HepG2 (cell line): Measurements from ENCODE around the gene CPVL. TPM values are rescaled to one million over a fixed set of nuclear protein-coding genes. Genes with fewer than 3 reads are reported as not detected.

Experiments
- ASH2L ChIP-seq: fragments of 300-600, 200-600 bp; sonication (generic); IDR thresholded peaks from 2 replicates; pipeline ENCODE4 v1.7.0; 2017; ENCODE audit warnings: low read depth, mild to moderate bottlenecking, moderate library complexity, mixed read lengths, low read length; ENCODE audit not compliant: insufficient read length
- CHD4 ChIP-seq: fragments of 200-600 bp; sonication (generic); IDR thresholded peaks from 2 replicates; pipeline ENCODE4 v1.7.0; 2017; ENCODE audit warnings: mild to moderate bottlenecking, low read length, borderline replicate concordance
- KAT8 ChIP-seq: IDR thresholded peaks from 2 replicates; pipeline ENCODE4 v1.6.1; 2016; ENCODE audit warnings: missing genetic modification reagents, missing compliant biosample characterization
- KLF11 ChIP-seq: IDR thresholded peaks from 2 replicates; pipeline ENCODE4 v1.6.1; 2016; ENCODE audit warnings: missing compliant biosample characterization
- KLF16 ChIP-seq, 2 experiments: sonication (generic) in 1 of 2; formaldehyde crosslinking in 1 of 2; IDR thresholded peaks; 2 replicates each; pipeline versions ENCODE4 v1.6.1 to v1.8.0; 2016 to 2023; ENCODE audit warnings: missing genetic modification reagents in 2 of 2, missing compliant biosample characterization in 1 of 2
- MLLT10 ChIP-seq: sonication (generic); formaldehyde crosslinking; IDR thresholded peaks from 2 replicates; pipeline ENCODE4 v1.4.0; 2020; ENCODE audit warnings: missing genetic modification reagents
- PLRG1 ChIP-seq: fragments of 450-650 bp; conservative IDR thresholded peaks from 2 replicates; pipeline ENCODE4 v1.6.1; 2016
- SRSF1 ChIP-seq: fragments of 200-400 bp; formaldehyde crosslinking; optimal IDR thresholded peaks from 2 replicates; pipeline ENCODE3; 2017; ENCODE audit warnings: mild to moderate bottlenecking, low read depth, low read length, moderate library complexity
- ZFX ChIP-seq: sonication (generic); formaldehyde crosslinking; IDR thresholded peaks from 2 replicates; pipeline ENCODE4 v1.4.0; 2020; ENCODE audit warnings: mild to moderate bottlenecking, low read depth, missing genetic modification reagents, moderate library complexity
- ZNF251 ChIP-seq: sonication (generic); formaldehyde crosslinking; IDR thresholded peaks from 2 replicates; pipeline ENCODE4 v1.9.0; 2021; ENCODE audit warnings: mild to moderate bottlenecking, missing genetic modification reagents
- ZNF343 ChIP-seq: sonication (generic); formaldehyde crosslinking; IDR thresholded peaks from 2 replicates; pipeline ENCODE4 v1.4.0; 2020; ENCODE audit warnings: mild to moderate bottlenecking, missing genetic modification reagents
- ZNF510 ChIP-seq: sonication (generic); formaldehyde crosslinking; IDR thresholded peaks from 2 replicates; pipeline ENCODE4 v1.4.0; 2020; ENCODE audit warnings: low read depth, mild to moderate bottlenecking, missing genetic modification reagents
- ZNF530 ChIP-seq: sonication (generic); formaldehyde crosslinking; IDR thresholded peaks from 2 replicates; pipeline ENCODE4 v1.5.0; 2020; ENCODE audit warnings: low read depth, mild to moderate bottlenecking, missing genetic modification reagents
- ZNF552 ChIP-seq: sonication (generic); formaldehyde crosslinking; IDR thresholded peaks from 2 replicates; pipeline ENCODE4 v1.9.0; 2022; ENCODE audit warnings: missing genetic modification reagents, mild to moderate bottlenecking, borderline replicate concordance
- ZNF768 ChIP-seq: sonication (generic); formaldehyde crosslinking; IDR thresholded peaks from 2 replicates; pipeline ENCODE4 v1.4.0; 2020; ENCODE audit warnings: missing genetic modification reagents
- ZNF792 ChIP-seq: IDR thresholded peaks from 2 replicates; pipeline ENCODE4 v1.6.1; 2016
- polyA plus RNA-seq, 8 experiments: library from polyadenylated mRNA; depleted of rRNA in 3 of 8; stranded (reverse) in 7 of 8; unstranded in 1 of 8; fragments of >200 nt; fragmentation: Illumina TruSeq in 4 of 8; extraction: Trizol in 4 of 8; gene quantifications; 2 replicates each; pipeline versions ENCODE4 v1.2.1 to v1.2.3, GENCODE V29; 2011 to 2016; ENCODE audit warnings: low read depth in 4 of 8, missing spikeins in 1 of 8, mixed read lengths in 1 of 8; ENCODE audit not compliant: insufficient read depth in 1 of 8
- total RNA-seq, 5 experiments: library from RNA; depleted of rRNA; stranded (reverse); fragments of >200 nt; fragmentation: Illumina TruSeq; extraction: Trizol; gene quantifications; 2 replicates each; pipeline ENCODE4 v1.2.3, GENCODE V29; 2016; ENCODE audit warnings: low read depth in 1 of 5
- TF ChIP-seq, protein P1 (sequence below): sonication (generic); formaldehyde crosslinking; IDR thresholded peaks from 2 replicates; pipeline ENCODE4 v1.5.0; 2020; ENCODE audit warnings: missing genetic modification reagents, mild to moderate bottlenecking, borderline replicate concordance
- TF ChIP-seq, protein P2 (sequence below): sonication (generic); formaldehyde crosslinking; conservative IDR thresholded peaks from 2 replicates; pipeline ENCODE4 v1.4.0; 2020; ENCODE audit warnings: missing genetic modification reagents
- TF ChIP-seq, protein P3 (sequence below): sonication (generic); formaldehyde crosslinking; IDR thresholded peaks from 2 replicates; pipeline ENCODE4 v1.4.0; 2020; ENCODE audit warnings: mild to moderate bottlenecking, missing genetic modification reagents

The CPVL gene
- total and polyA plus RNA-seq, 2 of the 13 experiments (the other 11 are each of a cell fraction or from before 2014, with no cell fraction given) = 59.2 to 294 TPM

DNA sequence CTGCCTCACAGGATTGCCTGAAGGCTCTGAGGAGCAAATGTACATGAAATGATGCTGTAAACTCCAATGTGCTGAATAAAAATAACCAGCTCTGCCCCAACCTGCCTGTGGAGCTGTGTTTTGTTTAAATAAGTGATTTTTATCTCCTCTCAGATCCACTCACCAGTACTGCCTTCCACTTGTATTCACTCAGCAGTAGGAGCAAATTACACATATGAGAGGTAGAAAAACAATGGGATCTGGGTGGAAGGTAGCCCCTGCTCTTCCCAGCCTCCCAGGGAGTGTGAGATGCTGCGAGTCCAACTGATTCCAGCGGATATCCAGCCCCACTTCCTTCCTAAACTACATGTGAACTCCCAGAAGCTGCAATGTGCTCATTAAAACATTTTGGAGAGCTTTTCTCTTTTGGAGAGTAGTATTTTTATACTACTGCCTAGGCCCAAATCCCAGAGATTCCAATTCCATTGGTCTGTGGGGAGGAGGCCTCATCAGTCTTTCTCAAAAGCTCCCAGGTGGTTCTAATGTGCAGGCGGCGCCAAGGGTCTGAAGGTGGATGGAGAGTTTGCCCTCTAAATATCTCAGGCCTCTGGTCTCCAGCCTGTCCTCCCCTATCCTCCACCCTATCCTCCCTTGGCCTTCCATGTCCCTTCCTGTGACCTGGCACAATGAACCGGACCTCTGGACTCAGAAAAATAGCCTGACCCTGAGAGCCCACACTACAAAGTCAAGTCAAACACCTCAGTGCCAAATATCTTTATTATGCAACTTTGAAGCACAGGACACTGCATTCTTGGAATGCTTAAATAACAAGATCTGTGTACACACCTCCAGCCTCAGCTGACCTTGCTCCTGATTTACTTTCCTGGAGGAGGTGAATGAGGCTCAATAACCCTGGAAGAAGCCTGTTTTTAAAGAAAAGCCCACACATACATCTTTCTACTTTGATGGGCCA lies 46.2 kb downstream of the CPVL start (continued):
- TF ChIP-seq, protein P1, sequence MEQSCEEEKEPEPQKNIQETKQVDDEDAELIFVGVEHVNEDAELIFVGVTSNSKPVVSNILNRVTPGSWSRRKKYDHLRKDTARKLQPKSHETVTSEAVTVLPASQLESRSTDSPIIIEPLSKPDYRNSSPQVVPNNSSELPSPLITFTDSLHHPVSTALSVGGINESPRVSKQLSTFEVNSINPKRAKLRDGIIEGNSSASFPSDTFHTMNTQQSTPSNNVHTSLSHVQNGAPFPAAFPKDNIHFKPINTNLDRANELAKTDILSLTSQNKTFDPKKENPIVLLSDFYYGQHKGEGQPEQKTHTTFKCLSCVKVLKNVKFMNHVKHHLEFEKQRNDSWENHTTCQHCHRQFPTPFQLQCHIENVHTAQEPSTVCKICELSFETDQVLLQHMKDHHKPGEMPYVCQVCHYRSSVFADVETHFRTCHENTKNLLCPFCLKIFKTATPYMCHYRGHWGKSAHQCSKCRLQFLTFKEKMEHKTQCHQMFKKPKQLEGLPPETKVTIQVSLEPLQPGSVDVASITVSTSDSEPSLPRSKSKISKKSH = no peak
- TF ChIP-seq ZNF552 (no peak), CHD4 (no peak), ZFX (CRISPR knock-in tag) (peak; percentile 68; the same call in 1 of the 2 replicates), KLF11 (CRISPR knock-in tag) (peak; percentile 57; the same call in 1 of the 2 replicates), KAT8 (CRISPR knock-in tag) (peak; percentile 81; the same call in 1 of the 2 replicates), MLLT10 (CRISPR knock-in tag) (no peak), ZNF768 (CRISPR knock-in tag) (no peak), PLRG1 (no peak), ASH2L (peak; percentile 58), ZNF343 (CRISPR knock-in tag) (no peak), ZNF251 (CRISPR knock-in tag) (no peak), KLF16 (CRISPR knock-in tag; IDR thresholded peaks at IDR 0.05) (peak in 1 of 2 experiments; percentile 64; a peak in 1 of 4 replicates), ZNF510 (CRISPR knock-in tag) (no peak), SRSF1 (no peak), ZNF530 (CRISPR knock-in tag) (no peak), ZNF792 (peak; percentile 79; the same call in 1 of the 2 replicates)
- TF ChIP-seq, protein P2, sequence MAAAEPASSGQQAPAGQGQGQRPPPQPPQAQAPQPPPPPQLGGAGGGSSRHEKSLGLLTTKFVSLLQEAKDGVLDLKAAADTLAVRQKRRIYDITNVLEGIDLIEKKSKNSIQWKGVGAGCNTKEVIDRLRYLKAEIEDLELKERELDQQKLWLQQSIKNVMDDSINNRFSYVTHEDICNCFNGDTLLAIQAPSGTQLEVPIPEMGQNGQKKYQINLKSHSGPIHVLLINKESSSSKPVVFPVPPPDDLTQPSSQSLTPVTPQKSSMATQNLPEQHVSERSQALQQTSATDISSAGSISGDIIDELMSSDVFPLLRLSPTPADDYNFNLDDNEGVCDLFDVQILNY (CRISPR knock-in tag) = no peak
- TF ChIP-seq, protein P3, sequence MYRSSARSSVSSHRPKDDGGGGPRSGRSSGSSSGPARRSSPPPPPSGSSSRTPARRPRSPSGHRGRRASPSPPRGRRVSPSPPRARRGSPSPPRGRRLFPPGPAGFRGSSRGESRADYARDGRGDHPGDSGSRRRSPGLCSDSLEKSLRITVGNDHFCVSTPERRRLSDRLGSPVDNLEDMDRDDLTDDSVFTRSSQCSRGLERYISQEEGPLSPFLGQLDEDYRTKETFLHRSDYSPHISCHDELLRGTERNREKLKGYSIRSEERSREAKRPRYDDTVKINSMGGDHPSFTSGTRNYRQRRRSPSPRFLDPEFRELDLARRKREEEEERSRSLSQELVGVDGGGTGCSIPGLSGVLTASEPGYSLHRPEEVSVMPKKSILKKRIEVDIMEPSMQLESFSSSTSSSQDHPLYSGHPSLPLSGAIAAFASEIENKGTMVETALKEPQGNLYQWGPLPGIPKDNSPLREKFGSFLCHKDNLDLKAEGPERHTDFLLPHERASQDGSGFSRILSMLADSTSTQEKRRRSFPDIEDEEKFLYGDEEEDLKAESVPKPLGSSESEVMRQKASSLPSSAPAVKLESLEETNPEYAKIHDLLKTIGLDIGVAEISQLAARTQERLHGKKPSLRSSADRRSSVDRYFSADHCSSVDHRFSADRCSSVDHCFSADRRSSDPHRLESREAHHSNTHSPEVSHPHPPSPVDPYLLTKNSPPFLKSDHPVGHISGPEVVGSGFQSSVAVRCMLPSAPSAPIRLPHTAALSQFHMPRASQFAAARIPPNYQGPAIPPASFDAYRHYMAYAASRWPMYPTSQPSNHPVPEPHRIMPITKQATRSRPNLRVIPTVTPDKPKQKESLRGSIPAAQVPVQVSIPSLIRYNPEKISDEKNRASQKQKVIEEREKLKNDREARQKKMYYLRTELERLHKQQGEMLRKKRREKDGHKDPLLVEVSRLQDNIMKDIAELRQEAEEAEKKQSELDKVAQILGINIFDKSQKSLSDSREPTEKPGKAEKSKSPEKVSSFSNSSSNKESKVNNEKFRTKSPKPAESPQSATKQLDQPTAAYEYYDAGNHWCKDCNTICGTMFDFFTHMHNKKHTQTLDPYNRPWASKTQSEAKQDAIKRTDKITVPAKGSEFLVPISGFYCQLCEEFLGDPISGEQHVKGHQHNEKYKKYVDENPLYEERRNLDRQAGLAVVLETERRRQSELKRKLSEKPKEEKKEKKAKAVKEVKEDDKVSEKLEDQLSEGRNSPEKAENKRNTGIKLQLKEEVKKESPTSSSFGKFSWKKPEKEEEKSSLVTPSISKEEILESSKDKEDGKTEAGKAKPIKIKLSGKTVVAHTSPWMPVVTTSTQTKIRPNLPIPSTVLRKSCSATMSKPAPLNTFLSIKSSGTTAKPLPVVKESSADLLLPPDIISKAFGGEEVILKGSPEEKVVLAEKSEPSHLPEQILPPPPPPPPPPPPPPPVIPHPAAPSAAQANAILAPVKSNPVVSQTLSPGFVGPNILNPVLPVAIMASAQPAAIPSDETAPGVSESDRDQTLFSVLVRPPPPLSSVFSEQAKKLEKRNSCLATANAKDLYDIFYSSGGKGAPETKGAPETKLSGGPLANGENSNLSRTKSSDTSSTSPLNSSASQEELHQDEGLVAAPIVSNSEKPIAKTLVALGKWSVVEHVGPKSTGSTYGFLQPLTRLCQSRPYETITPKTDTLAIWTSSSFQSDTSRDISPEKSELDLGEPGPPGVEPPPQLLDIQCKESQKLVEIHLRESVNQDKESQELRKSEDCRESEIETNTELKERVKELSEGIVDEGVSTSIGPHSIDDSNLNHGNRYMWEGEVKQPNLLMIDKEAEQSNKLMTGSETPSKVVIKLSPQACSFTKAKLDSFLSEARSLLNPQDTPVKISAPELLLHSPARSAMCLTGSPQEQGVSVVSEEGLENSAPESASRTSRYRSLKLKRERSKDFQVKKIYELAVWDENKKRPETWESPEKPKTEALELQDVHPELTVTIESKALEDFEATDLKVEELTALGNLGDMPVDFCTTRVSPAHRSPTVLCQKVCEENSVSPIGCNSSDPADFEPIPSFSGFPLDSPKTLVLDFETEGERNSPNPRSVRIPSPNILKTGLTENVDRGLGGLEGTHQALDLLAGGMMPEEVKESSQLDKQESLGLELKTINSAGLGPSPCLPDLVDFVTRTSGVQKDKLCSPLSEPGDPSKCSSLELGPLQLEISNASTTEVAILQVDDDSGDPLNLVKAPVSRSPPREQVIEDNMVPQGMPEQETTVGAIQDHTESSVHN (CRISPR knock-in tag) = no peak
